ENCODE data around the gene NAA60.

- TF ChIP-seq POLR2A (IDR thresholded peaks at IDR 0.05; ENCODE audit: low read length) (no peak), GATA1 (IDR thresholded peaks at IDR 0.05; ENCODE audit: low read depth, low read length) (no peak)
These were observed 26.3 kb downstream of the NAA60 start for GRCh38 chr16:3469736-3470135.
